HL-60 (cell line): ENCODE results near the gene LMBRD2.

Experiments
- DNase-seq, 2 experiments: peaks; one replicate each; pipeline ENCODE4 v3.0.0-alpha.2; 2010 to 2020; ENCODE audit warnings: low read depth in 1 of 2, low spot score in 1 of 2
- H3K27ac ChIP-seq: fragments of 250-450 bp; sonication (Bioruptor Pico); replicated peaks from 2 replicates; pipeline ENCODE4 v1.5.1; 2020; ENCODE audit warnings: mild to moderate bottlenecking, moderate library complexity
- H3K27me3 ChIP-seq: fragments of 250-450 bp; sonication (Bioruptor Pico); 2 replicates; pipeline ENCODE4 v1.5.1; 2021; ENCODE audit warnings: mild to moderate bottlenecking, moderate library complexity; ENCODE audit not compliant: insufficient read depth, poor library complexity, severe bottlenecking
- H3K4me3 ChIP-seq: replicated peaks from 2 replicates; pipeline ENCODE4 v1.5.1; 2011; ENCODE audit warnings: mild to moderate bottlenecking, control low read depth, low read length; ENCODE audit not compliant: insufficient read depth
- GABPA ChIP-seq: IDR thresholded peaks from 2 replicates; pipeline ENCODE4 v1.6.1; 2012; ENCODE audit warnings: low read depth
- POLR2AphosphoS5 ChIP-seq: IDR thresholded peaks from 2 replicates; pipeline ENCODE4 v1.6.1; 2012; ENCODE audit warnings: low read depth
- SPI1 ChIP-seq: IDR thresholded peaks from 2 replicates; pipeline ENCODE4 v1.6.1; 2012; ENCODE audit warnings: low read depth, mild to moderate bottlenecking, borderline replicate concordance
- TF ChIP-seq, protein P1 (sequence below): IDR thresholded peaks from 2 replicates; pipeline ENCODE4 v1.6.1; 2012; ENCODE audit warnings: low read depth; ENCODE audit not compliant: insufficient replicate concordance
- TF ChIP-seq, protein P2 (sequence below): IDR thresholded peaks from one replicate; pipeline ENCODE4 v1.5.1; 2011; ENCODE audit warnings: low read length, control low read depth, inconsistent platforms; ENCODE audit not compliant: insufficient read depth

LMBRD2 gene

DNA sequence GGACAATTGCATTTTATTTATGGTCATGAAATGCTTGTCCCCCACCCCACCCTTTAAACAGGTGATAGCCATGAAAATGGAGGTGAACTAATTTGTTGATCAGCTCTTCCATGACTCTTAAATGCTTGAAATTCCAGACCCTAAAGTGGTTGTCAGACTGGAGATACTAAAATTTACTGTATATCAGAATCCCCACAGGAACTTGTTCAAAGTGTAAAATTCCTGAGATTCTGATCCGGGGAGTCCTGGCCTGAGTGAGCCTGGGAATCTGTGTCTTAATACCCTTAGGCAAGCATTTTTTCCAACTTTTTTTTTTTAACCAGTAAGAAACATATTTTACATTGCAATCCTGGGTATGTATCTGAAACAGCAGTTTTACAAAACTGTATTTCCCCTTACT is 4.9 kb upstream of the LMBRD2 start:
- DNase-seq: no peak
- Histone ChIP-seq H3K27me3 (no peaks in the 10 kb centered on the region), H3K4me3 (no peak overlapping the region), H3K27ac (no peak overlapping the region)
- no peak for TF ChIP-seq GABPA
- TF ChIP-seq, protein P1, sequence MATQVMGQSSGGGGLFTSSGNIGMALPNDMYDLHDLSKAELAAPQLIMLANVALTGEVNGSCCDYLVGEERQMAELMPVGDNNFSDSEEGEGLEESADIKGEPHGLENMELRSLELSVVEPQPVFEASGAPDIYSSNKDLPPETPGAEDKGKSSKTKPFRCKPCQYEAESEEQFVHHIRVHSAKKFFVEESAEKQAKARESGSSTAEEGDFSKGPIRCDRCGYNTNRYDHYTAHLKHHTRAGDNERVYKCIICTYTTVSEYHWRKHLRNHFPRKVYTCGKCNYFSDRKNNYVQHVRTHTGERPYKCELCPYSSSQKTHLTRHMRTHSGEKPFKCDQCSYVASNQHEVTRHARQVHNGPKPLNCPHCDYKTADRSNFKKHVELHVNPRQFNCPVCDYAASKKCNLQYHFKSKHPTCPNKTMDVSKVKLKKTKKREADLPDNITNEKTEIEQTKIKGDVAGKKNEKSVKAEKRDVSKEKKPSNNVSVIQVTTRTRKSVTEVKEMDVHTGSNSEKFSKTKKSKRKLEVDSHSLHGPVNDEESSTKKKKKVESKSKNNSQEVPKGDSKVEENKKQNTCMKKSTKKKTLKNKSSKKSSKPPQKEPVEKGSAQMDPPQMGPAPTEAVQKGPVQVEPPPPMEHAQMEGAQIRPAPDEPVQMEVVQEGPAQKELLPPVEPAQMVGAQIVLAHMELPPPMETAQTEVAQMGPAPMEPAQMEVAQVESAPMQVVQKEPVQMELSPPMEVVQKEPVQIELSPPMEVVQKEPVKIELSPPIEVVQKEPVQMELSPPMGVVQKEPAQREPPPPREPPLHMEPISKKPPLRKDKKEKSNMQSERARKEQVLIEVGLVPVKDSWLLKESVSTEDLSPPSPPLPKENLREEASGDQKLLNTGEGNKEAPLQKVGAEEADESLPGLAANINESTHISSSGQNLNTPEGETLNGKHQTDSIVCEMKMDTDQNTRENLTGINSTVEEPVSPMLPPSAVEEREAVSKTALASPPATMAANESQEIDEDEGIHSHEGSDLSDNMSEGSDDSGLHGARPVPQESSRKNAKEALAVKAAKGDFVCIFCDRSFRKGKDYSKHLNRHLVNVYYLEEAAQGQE: no peak
- no peak for TF ChIP-seq POLR2AphosphoS5
- TF ChIP-seq, protein P2, sequence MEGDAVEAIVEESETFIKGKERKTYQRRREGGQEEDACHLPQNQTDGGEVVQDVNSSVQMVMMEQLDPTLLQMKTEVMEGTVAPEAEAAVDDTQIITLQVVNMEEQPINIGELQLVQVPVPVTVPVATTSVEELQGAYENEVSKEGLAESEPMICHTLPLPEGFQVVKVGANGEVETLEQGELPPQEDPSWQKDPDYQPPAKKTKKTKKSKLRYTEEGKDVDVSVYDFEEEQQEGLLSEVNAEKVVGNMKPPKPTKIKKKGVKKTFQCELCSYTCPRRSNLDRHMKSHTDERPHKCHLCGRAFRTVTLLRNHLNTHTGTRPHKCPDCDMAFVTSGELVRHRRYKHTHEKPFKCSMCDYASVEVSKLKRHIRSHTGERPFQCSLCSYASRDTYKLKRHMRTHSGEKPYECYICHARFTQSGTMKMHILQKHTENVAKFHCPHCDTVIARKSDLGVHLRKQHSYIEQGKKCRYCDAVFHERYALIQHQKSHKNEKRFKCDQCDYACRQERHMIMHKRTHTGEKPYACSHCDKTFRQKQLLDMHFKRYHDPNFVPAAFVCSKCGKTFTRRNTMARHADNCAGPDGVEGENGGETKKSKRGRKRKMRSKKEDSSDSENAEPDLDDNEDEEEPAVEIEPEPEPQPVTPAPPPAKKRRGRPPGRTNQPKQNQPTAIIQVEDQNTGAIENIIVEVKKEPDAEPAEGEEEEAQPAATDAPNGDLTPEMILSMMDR: no peak
- no peak for TF ChIP-seq SPI1

DNA sequence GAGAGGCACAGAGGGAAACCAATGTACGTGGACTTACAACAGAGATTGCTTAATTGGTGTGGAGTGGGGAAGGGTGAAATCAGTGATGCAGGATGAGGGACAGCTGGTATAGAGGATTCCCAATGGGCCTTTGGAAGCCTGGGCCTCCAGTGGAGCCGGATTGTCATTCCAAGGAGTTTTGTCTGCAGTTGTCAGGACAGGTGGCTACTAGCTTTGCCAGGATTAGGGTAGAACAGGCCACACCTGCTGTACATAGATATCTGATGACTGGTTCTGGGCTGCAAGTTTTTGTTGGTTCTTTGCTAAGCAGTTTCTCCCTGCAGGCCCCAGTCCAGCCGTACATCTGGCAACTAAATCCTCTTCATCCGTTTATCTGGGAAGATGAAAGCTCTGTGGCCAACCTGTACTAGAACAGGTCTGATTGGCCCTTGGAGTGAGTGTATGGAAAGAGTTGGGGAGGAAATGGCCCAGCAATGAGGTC is 4.5 kb upstream of the LMBRD2 start:
- Histone ChIP-seq H3K27ac (no peak overlapping the region), H3K27me3 (no peaks in the 10 kb centered on the region), H3K4me3 (no peak overlapping the region)
- TF ChIP-seq, protein P1: no peak
- TF ChIP-seq GABPA (no peak), POLR2AphosphoS5 (no peak), SPI1 (no peak)
- TF ChIP-seq, protein P2: no peak
- no peak for DNase-seq

DNA sequence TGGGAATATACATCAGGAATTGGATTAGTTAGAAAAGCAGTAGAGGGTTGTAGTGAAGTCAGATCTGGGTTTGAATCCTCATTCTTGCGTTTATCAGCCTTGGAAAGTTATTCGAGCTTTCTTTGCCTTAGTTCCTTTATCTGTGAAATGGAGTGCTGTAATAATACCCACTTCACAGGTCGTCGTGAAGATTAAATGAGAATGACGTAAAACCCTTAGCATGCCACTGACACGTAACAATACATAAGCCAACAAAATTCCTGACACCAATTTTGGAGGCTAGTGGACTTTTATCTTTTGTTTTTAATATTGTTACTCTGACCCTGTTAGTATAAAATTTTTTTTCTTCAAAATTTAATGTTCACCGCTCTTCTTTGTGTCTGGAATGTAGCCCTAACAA is 3.6 kb upstream of the LMBRD2 start:
- Histone ChIP-seq H3K4me3 (no peak overlapping the region), H3K27me3 (no peaks in the 10 kb centered on the region), H3K27ac (no peak overlapping the region)
- no peak for TF ChIP-seq SPI1
- no peak for TF ChIP-seq POLR2AphosphoS5
- TF ChIP-seq, protein P2: no peak
- no peak for DNase-seq

DNA sequence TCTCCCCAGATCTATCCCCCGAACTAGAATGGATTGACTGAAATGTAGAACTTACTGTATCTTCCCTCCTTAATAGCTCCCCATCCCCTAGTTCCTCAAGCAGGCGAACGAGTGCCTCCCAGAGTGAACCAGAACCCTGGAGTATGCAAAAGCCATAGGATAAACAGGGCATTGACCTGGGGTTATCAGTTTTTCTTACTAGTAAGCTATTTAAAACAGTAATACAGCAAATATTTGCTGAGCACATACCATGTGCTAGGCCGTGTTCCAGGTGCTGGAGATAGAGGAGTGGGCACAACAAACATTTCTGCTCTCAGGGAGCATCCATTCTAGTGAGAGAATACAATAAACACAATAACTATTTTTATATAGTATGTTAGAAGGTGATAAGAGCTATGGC is 2.0 kb upstream of the LMBRD2 start:
- Histone ChIP-seq H3K27ac (no peak overlapping the region), H3K4me3 (peak overlapping the region; percentile 89; the same call in 1 of the 2 replicates)

More for the DNA sequence above, 2.0 kb upstream of the LMBRD2 start:
- no peaks in the 10 kb centered on the region for H3K27me3 ChIP-seq
- no peak for DNase-seq
- TF ChIP-seq, protein P1: no peak
